Activated CD4-positive, alpha-beta T cell treated with anti-CD3 and anti-CD28 coated beads for 1 hour (primary cell): Measurements from ENCODE around the gene HYI.
"Not testable (repeated sequence)": the region's sequence is repeated elsewhere in the genome, so short reads cannot be mapped to it uniquely, and the experiment has no call there.

Experiments used
- DNase-seq: peaks from one replicate; pipeline ENCODE4 v3.0.0-alpha.2; 2020

Gene HYI

GRCh38 chr1:43453442-43454269 is at the start of gene HYI:
Gene HYI, minus strand, starts transcription at chr1:43453931. Its CDS starts 138 bp downstream, at chr1:43453793.
- DNase-seq: peak; percentile 43

GRCh38 chr1:43501806-43502205 is 48.1 kb upstream of the HYI start:
- DNase-seq: not testable (repeated sequence)

DNA sequence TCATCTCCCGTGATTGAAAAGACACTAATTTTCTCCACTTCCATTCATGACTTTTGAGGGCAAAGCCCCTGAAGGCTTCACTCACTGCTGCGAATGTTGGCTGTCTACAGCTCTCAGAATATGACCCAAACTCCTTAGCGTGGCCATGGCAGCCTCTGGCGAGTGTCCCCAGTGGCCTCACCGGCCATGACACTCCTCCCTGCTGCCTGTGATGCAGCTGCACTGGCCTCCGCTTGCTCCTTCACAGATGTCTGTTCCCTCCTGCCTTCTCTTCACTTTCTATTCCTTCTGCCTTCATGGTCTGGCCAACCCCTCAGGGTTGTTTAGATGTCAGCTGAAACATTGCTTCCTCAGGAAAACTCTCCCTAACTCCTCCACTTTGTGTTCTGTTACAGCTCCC is 46.2 kb upstream of the HYI start:
- DNase-seq: no peak

- no peak for DNase-seq
Measured at GRCh38 chr1:43495204-43495603, 41.5 kb upstream of the HYI start.

GRCh38 chr1:43493661-43494450 is 40.1 kb upstream of the HYI start:
- no peak for DNase-seq

DNA sequence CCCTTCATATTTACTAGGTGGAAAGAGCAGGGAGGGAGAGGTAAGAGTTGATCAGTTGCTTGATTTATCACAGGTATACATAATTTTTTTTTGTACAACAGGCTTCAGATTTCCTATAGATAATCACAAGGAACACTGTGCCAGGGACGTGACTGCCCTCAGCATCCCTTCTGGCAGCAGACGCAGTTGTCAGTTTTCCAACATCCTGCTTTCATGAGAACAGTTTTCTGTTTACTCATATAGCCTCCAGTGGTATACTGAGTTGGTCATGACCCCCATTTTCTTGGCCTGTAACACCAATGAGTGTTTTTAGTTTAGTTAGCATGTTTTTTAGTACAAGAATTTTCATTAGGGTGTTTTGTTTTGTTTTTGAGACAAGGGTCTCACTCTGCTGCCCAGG is 39.1 kb upstream of the HYI start:
- DNase-seq: no peak

- DNase-seq: no peak
Measured at GRCh38 chr1:43491061-43491460, 37.3 kb upstream of the HYI start.

GRCh38 chr1:43488165-43488564 is 34.4 kb upstream of the HYI start:
- DNase-seq: no peak

DNA sequence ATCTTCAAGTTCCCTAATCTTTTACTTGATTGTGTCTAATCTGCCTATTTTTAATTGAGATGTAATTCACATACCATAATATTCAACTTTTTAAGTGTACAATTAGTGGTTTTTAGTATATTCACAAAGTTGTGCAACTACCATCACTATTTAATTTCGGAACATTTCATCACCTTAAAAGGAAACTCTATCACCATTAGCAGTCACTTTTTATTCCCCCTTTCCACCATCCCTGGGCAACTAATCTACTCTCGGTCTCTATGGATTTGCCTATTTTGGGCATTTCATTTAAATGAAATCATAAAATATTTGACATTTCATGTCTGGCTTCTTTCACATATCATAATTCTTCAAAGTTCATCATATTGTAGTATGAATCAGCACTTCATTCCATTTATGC is 30.6 kb upstream of the HYI start:
- no peak for DNase-seq

- no peak for DNase-seq
Measured at GRCh38 chr1:43482215-43482614, 28.5 kb upstream of the HYI start.

DNA sequence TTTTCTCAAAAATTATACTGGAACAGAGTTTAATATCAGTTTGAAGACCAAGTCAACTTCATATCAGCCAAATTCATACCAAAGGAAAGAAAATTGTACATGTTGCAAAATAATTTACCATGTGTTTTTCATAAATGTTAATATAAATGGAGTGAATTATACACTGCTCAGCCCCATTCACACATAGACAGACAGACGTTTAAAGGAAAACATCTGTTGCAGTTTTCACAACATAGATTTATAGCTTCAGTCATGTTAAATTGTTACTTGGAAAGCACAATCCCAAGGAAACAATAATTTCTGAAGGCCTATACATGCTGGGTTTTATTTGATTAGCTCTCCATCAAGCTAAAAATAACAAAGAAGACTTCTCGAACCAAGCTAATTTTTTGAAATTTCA is 27.8 kb upstream of the HYI start:
- no peak for DNase-seq

GRCh38 chr1:43479414-43479813 is 25.7 kb upstream of the HYI start:
- DNase-seq: no peak

GRCh38 chr1:43477716-43478115 is 24.0 kb upstream of the HYI start:
- DNase-seq: no peak

DNA sequence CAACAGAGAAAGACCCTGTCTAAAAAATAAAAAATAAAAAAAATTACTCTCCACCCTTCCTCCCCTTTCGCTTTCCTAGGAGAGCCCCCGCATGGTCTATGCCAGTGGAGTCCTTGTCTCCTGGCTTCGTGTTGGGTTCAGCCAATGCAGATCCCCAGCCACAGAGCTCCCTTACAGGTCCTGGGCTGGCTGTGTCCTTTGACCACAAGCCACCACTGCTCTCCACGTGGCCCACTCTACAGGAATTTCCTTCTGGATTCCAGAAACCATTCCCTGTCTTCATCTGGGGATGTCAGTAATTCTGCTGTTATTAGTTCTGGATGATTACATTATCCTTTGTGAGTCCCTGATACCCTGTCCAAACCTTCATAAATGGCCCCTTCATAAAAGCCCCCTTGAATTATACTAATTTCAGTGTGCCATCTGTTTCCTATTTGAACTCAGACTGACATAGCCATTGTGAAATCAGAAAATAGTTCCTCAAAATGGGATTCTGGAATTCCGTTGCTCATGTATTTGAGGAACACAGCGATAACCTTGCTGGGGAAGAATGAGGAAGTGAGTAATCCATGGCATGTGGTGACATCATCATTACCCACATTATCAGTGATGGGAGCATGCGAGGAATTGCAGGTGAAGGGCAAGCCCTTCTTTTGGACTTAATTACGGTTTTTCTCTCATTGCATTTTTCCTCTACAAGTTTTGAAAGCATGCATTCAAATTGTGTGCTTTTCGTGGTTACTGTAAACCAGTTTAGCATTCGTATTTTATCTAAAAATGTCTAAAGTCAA is 22.1 kb upstream of the HYI start:
- not testable (repeated sequence) for DNase-seq

DNA sequence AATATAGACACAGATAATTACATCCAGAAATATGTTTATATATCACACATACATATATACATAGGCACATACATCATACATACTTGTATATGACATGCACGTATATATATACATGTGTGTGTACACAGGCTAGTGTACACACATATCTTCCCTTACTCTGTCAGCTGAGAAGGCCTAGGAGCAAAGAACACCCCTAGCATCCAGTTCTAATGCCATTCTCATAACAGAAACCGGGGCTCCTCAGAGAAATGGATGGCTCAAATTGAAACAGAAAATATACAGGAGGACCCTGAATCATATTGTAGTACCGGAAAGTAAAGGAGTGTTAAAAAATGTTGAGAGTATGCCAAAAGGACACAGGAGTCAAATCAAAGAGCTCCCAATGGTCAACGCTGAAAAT is 19.7 kb upstream of the HYI start:
- DNase-seq: no peak

DNA sequence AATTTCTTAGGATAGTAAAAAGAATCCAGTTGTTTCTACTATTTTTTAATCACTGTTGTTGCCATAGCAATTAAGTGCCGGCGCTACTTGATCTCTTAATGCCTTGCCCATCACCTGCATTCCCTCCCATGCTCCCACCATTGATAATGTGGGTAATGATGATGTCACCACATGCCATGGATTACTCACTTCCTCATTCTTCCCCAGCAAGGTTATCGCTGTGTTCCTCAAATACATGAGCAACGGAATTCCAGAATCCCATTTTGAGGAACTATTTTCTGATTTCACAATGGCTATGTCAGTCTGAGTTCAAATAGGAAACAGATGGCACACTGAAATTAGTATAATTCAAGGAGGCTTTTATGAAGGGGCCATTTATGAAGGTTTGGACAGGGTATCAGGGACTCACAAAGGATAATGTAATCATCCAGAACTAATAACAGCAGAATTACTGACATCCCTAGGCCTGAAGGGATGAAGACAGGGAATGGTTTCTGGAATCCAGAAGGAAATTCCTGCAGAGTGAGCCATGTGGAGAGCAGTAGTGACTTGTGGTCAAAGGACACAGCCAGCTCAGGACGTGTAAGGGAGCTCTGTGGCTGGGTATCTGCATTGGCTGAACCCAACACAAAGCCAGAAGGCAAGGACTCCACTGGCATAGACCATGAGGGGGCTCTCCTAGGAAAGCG is 18.9 kb upstream of the HYI start:
- DNase-seq: not testable (repeated sequence)

DNA sequence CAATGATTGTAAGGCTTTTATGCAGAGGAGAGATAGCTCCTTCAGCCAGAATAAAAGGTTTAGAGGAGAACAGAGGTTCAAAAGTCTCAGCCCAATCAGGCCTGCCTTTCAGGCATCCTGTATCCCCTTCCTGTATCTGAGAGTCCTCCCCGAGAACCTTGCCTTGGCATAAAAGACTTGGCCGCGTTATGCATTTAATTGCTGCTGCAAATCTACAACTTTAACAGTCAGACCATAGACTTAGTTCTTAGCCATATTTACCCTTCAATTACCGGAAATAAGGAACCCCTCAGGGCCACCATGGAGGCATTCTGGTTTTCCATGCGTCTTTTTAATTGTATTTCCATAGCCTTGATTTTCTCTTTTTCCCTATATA is 18.3 kb upstream of the HYI start:
- DNase-seq: no peak

DNA sequence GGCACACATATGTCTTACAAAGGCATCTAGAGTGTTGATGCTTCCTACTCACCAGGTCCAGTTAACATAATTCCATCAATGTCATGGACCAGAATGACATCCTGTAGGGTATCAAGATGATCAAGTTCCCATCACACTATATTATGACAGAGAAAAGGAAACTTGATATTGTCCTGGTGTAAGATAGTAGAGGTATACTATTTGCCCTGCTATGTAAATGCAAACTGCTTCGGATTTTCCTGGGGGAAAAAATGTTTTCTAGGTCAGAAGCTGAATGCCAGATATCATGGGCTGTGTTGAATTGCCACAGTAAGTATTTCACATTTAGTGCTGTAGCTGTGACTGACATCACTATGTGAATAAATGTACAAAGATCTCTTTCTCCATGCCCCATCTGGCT is 16.2 kb upstream of the HYI start:
- no peak for DNase-seq

- no peak for DNase-seq
Measured at GRCh38 chr1:43468414-43468813, 14.7 kb upstream of the HYI start.

- DNase-seq: no peak
Measured at GRCh38 chr1:43466403-43466802, 12.7 kb upstream of the HYI start.

DNA sequence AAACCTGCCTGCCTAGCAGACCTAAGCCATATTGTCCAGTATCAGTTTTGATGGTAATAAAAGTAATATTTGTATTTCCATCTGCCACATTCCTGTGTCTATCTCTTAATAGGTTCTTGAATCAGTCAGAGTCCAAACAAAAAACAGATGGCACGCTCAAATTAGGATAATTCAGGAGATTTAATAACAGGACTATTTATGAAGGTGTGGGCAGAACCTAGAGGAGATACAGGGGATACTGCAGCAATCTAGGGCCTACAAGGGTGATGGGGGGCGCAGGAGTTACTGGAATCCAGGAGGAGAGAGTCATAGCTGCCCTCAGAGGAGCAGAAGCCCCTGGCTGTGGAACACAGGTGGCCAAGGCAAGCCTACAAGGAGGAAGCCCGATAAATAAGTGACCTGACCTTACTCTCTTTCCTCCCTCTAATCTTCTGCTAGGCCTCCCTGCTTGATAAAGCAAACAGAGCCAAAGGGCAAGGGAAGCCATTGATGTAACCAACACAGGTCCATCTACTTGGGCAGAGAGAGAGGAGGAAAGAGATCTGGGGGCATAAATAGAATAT is 11.9 kb upstream of the HYI start:
- no peak for DNase-seq

DNA sequence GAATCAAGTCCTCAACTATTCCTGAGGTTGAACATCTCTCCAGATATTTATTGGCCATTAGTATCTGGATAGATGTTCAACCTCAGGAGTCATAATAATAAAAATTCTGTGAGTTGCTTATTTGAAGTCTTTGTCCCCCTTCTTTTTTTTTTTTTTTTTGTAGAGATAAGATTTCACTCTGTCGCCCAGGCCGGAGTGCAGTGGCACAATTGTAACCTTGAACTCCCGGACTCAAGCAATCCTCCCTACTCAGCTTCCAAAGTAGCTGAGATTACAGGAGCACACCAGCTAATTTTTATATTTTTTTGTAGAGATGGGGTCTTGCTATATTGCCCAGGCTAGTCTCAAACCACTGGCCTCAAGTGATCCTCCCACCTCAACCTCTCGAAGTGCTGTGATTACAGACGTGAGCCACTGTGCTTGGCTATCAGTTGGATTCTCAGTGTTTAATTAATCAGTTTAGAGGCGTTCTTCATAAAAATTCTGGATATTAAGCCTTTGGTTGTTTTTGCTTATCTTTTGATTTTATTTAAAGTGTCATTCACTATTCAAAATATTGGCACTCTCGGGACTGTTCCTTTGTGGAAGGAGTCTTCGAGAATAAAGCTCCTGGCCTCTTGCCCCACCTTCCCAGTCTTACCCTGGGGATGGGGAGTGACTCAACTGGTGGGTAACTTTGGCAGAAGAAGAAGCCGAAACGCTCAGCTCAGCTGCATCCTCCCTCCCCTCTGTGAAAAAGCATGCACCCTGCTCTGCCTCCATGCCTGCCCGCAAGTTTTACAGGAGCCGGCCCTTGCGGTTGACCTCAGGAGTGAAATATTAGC is 11.2 kb upstream of the HYI start:
- no peak for DNase-seq
